Activated CD8-positive, alpha-beta memory T cell treated with anti-CD3 and anti-CD28 coated beads, Interleukin-2, amount 50 U/mL, for 4 hours (primary cell): ENCODE data around the gene KBTBD12.

Experiments
- DNase-seq: peaks from one replicate; pipeline ENCODE4 v3.0.0-alpha.2; 2020

KBTBD12 gene

DNA sequence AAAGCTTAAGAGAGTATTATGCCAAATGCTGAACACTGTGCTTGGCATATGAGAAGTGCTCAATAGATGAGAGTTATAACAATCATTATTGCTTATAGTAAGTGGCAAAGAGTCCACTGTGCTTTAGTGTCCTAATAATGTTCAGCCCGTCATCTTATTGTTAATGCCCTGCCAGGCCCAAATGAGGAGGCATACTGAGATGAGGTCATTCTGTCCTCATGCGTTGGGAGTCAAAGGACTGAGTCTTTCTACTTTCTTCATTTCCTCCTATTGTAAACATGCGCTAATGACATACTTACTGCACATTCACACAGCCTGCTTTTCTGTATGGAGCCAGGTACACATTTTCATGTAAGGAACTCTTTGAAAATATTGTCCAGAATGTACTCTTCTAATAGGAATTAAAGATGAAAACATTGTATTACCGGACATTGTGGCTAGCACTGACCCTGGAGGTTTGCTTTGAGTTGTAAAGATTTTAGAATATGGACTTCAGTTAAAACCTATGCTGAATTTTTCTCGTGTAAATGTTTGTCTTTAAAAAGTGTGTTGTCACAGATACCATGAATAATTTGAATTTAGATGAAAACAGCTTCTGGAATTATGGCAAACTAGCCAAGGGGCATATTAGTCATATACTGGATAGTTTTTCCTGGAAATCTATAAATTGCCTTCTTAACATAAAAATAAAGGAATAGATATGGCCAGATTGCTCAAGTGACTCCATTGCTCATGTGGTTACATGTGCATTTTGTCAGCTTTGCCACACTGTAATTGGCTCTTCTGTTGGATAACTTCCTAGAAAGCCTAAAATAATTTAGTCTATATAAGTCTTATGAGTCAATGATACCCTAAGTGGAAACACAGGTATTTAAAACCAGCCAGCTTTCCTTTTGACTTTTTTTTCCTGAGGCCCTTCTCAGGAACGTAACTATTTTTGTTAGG lies 38.3 kb downstream of the KBTBD12 start:
- DNase-seq: no peak

DNA sequence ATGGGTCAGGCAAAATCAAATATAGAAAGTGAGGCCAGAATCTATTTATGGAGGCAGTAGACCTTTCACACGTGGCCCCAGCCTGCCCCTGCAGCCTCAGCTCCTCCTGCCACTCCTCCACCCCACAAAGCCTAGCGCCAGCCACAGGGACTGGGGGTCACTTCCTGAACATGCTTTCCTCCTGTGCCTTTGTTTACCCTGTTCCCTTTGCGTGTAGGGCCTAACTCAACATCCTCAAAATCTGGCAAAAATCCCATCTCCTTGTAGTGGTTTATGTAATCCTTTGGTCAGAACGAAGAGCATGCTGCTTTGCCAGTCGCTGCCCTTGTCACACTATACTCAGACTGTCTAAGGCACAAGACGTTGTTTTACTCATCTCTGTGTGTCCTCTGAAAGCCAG lies 39.6 kb downstream of the KBTBD12 start:
- no peak for DNase-seq

DNA sequence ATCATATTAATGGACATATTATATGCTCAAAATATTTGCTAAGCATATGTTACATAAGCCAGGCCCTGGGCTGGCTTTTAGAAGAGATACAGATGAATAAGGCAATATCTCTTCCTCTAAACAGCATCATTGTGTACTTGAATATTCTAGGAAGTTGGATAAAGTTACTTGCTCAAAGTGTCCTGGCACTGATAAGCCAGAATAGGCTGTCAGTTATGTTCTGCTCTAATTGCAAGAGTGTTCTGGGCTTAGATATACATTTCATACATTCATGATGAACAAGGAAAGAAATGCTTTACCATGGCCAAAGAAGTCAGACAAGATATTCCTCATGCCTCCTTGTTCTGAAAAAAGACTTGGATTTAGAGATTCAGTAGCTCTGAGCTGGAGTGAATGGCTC lies 40.7 kb downstream of the KBTBD12 start:
- no peak for DNase-seq

DNA sequence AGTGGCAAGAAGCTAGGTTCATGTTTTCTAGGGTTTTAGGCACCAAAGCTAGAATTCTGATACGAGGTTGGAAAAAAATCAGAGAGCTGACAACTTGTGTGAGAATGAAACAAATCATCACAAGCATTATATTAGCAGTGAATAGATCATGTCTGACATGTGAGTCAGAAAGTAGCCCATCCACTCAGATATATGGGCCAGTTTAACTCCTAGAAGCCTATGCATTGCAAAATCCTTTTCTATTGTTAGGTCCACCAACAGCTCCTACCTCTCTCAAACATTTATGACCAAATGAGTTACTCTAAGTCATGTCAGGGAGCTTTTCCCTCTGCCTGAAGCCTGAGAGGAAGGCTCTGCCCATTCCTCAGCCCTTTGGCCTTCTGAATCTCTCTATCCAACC lies 44.0 kb downstream of the KBTBD12 start:
- DNase-seq: no peak

DNA sequence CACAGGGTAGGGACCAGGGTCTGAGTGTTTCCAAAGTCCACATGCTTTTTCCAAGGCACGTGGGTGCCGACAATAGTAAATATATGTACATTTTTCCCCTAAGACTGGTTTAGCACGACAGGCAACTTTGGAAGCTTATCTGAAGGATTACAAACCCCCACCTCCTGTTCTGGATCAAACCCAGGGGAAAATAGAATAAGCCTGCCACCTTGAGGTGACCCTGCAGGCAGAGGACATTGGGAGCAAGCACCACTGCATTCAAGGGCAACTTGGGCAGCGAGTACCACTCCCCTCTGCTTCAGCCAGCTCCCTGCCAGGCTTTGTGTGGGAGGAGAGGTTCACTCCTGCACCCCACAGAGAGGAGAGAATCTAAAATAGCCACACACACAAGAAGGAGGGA lies 44.8 kb downstream of the KBTBD12 start:
- no peak for DNase-seq

DNA sequence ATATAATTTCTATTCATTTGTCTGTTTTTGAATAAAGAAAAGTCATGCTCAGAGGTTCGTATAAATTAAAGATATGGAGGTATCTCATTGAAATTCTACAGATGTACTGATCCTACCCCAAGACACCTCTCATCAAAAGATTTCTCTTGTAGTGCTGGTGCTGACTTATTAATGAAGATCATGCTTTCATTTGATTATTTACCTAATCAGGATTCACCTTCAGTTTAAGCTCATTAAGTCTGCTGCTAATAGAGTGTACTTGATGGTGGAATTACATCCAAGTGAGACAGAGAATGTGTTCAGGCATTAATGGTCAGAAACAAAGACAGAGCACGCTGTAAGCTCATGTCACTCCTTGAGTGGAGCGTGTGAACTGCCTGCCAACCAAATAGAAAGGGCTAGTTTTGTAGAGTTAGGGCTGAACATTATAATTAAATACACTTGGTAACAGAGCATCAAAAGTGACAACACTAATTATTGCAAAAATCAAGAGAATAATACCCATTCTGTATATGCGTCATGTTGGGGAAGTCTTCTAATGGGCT lies 45.5 kb downstream of the KBTBD12 start:
- no peak for DNase-seq

DNA sequence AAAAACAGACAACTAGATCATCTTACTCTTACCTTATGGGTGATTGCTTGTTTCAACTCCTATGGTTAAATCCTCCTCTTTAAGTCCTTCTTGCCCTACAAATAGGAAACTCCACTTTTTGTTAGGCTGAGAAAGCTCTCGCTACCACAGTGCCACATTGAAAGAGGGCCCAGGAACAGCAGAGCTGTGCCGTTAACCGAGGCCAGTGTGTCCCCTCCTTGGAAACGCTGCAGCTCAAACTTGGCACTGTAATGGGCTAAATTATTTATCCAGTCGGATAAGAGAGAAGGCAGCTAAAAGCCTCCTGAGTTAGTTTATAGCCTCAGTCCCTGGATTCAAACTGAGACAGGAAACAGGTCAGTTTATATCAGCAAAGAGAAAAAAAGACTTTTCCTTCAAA lies 46.1 kb downstream of the KBTBD12 start:
- no peak for DNase-seq

DNA sequence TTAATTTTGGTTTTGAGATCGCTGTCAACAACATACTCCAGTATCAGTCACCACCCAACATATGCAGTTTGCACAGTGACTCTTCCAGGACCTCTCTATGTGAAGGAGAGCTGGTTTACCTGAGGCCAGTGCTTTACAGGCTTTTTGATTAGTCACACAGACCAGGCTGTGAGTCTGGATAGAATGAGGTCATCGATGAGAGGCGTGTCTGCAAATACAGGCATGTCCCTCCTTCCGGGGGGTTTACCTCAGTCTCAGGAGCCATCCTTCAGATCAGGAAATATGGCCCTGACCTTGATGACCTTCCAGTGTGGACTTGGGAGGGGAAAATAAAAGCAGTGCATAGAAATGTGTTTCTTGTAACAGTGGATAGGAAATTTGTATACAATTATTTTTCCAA lies 46.9 kb downstream of the KBTBD12 start:
- DNase-seq: no peak

DNA sequence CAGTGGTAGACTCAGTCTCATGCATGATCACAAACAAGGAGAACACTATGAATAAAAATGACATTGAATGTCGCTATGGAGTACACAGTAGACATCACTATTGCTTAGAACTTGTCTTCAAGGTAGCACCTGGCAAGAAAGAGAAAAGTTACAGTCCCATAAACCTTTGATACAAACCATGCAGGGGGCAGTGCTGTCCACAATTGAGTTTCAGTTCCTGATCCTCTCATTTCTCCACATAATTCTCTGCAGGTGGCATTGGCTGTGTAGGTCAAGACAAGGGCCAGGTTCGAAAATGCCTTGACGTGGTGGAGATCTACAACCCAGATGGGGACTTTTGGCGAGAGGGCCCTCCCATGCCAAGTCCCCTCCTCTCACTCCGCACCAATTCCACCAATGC lies 47.9 kb downstream of the KBTBD12 start:
- no peak for DNase-seq

DNA sequence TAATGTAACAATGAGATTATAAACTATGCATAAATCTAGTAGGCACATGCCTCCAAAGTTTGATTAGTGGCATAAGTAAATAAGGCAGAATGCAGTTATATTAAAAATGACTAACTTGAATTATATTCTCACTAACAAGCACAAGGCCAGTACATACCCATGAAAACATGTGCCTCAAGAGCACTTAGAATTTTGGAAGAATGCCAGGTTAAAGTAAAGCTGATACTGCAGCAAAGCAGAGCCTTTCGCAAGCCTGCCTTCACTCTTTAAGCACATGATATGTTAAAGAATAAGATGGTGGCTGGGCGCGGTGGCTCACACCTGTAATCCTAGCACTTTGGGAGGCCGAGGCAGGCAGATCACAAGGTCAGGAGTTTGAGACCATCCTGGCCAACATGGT lies 49.0 kb downstream of the KBTBD12 start:
- DNase-seq: no peak

DNA sequence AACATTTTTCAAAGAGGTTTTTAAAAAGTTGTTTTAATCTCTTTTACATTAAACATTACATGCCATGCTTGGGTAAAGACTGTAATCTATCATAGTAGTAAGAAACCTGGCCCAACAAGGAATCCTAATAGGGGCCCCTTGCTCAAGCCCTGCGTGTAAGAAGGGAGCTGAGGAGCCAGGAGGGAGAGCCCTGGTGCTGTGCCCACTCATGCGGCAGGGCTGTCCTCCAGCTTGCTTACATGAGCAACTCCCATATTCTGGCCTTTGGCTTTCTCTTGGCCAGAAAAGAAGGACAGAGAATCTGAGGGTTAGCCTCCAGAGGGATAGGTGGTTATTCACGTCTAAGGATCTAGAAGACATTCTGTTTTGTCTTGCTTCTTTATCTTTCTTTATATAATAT lies 49.8 kb downstream of the KBTBD12 start:
- no peak for DNase-seq

DNA sequence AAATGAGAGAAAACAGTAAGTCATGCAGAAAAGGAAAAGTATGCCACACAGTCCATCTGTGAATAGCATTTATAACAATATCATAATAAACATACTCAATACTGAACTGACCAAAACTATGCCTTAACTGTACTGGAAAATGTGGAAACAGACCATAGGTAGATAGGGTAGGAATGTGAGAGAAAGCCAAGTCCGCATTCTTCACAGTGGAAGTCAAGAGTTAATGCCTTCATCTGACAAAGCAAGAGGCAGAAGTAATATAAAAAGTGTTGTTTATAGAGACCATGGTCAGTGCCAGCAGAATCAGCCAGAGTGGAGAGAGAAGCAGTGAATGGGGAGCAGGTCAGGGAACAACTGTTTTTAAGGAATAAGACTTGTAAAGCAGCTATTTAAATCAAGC lies 52.3 kb downstream of the KBTBD12 start:
- DNase-seq: no peak

DNA sequence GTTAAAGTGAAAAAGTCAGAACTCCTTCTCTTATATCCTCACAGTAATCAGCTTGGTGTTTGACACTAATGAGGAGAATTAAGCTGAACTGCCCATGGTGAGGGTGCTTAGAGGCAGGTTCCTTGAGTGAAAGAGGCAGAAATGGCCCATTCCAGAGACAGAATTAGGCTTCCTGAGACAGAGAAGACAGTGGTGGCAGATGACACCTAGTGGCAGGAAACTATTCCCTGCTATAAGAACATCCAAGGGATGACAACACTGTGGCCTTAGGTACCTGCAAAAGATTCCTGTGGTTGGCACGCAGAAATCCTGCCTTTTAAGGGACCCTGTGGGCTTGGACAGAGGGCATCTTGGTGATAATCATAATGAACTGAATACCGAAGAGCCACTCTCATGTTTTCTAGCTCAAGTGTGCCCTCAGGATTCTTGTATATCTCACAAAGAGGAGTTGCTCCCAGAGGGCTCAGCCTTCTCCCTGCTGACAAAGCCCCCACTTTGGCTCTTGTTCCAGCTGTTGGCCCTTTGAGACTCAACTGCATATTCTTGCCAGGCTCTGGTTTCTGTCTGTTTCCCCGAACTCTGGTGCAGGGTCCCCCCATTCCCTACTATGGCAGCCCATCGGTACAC lies 56.0 kb downstream of the KBTBD12 start:
- no peak for DNase-seq

DNA sequence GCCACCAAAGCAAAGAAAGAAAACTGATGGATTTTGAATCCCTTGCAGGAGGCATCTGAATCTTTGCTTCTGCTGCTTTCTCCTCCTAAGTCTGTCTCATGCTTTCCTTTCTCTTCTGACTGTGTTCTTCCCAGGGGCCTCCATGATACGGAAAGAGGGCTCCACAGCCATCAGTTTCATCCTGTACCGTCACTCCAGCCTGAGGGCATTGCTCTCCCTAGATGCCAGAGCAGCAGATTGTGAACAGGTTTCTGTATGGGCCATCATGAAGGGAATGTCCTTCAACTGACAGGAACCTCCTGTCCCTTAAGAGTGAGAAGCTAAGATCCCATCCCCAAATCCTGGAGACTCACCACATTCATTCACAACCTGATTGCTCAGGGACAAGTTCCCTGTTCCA lies 59.2 kb downstream of the KBTBD12 start:
- DNase-seq: no peak

DNA sequence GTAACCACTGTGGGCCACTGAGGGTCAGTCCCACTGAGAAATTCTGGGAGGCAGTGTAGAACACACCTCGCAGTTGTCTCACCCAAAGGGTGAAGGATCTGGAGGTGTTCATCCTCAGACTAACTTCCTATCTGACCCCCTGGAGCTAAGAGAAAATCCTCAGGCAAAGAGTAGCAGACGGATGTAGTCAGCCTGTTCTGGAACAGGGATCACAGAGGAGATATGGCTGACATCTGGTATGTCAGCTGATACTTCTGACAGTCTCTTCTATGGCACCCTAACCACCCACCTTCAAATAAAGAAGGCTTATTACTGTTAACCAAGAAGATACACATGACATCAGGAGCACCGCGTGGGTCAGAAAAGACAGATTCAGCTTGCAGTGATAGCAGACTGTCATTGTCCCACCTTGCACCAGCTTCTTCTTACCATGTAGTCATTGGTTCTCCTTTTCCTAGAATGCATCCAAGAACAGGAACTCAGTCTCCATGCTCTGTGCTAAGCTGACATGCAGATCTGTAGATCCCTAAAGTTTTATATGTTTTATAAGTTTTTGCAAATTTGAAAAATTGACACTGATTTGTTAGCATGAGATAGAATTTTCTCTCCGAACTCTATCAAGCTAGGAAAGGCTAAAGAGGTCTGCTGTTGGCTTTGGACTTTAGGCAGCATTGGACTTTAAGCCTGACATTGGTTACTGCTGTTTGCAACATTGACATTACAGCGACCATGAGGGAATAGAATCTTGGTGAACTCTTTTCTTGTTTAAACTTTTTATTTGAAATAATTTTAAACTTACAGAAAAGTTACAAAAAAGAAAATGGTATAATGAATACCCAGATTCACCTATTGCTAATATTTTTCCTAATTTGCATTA lies 60.4 kb downstream of the KBTBD12 start:
- DNase-seq: no peak

DNA sequence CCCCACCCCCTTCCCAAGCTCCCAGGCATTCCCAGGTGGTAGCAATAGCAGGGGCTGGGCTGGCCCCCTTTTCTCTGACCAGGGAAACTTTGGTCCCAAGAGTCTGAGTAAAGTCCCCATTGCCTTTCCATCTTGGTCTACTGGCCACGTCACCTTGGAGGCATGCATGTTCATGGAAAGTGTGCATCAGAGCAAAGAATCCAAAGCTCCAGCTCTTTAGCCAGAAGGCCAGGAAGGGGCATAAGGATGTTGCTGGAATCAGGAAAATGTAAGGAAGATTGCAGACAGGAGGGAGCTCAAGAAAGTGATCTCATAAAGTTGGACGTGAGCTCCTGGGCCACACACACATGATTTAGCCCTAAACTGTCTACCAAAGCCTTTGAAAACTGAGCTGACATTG lies 63.6 kb downstream of the KBTBD12 start:
- DNase-seq: no peak

DNA sequence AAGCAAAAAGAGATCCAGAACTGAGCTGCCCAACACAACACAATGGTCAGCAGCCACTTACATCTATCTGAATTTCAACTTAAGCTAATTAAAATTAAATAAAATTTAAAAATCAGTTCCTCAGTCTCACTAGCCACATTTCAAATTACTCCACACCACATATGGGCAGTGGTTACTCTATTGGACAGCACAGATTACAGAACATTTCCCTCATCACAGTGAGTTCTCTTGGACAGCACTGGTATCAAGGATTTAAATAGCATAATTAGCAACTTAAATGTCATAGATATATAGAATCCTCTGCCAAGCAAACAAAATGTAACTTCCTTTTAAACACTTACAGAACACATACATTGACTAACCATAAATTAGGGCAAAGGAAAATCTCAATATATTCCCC lies 64.4 kb downstream of the KBTBD12 start:
- no peak for DNase-seq

DNA sequence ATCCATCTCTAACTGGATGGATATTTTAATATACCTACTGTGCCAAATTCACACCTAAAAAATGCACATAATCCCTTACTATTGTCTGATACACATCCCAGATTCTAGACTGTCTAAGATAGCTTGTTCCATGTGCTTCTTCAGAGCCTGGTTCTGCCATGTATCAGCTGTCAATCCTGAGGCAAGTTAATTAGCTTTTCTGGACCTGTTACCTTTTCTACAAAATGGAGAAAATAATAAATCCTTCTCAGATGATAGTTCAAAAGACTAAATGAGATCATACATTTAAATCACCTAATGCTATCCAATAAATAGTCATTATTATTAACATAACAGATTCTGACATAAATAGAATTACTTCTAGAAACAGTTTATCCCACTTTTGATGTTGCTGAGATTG lies 66.1 kb downstream of the KBTBD12 start:
- DNase-seq: no peak

DNA sequence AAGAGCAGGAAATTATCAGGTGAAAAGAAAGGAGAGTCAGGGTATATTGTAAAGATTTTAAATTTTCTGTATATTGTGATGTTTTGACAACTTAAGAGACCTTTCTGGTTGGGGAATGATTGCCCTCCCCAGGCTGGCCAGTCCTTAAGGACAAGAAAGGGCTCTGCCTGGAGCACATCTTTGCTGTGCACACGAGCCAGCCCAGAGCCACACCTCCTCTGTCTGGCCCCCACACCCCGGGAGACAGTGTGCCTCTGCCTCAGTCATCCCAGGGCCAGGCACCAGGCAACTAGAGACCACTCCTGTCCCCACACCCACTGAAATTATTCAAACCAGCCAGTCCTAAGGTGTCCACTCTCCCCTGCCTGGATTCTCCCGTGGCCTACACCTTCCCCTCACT lies 67.1 kb downstream of the KBTBD12 start:
- no peak for DNase-seq

DNA sequence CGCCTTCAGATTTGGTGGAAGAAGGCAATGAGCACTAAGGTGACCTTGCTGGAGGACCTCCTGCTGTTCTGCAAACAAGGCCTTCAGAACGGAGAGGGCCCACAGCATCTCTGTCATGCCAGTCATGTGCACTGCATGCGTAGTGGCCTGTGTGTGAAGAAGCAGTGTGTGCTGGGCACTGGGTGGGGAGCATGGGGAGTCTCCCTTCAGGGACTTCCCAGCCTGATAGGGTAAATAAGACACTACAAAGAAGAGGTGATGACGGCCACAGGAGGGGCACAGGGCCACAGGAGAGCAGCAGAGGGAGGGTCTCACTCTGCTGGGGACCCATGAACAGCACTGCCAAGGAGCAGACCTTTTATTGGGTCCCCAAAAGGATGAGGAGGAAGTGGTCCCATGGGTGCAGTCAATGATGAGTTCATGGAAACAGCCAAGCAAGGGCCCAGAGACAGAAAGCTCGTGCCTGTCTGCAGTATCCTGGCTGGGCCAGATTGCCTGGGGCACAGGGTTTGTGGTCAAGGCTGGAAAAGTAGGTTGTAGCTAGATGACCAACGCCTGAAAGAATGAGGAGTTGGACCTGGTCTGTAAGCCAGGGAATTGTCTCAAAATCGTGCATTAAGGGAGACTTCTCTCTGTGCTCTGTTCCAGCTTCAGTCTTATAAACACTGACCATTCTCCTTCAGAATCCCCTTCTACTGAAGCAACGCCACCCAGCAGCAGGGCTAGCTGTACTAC lies 69.4 kb downstream of the KBTBD12 start:
- DNase-seq: no peak

DNA sequence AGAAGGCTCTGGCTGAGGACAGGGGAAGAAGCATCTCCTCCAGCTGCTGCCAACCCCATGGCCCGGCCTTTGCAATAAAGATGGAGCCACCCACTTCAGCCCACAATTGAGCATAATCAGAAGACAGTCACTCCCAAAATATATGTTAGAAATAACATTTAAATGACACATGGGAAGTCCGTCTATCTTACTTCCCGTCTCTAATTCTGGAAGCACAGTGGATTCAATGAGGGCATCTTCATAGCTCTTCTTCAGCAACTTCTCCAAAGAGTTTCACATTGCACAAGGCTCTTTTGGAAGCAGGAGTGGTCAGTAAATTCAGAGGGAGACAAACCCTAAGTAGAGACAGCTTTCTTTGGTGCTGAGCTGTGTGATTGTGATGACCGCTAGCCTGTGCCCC lies 70.2 kb downstream of the KBTBD12 start:
- no peak for DNase-seq

DNA sequence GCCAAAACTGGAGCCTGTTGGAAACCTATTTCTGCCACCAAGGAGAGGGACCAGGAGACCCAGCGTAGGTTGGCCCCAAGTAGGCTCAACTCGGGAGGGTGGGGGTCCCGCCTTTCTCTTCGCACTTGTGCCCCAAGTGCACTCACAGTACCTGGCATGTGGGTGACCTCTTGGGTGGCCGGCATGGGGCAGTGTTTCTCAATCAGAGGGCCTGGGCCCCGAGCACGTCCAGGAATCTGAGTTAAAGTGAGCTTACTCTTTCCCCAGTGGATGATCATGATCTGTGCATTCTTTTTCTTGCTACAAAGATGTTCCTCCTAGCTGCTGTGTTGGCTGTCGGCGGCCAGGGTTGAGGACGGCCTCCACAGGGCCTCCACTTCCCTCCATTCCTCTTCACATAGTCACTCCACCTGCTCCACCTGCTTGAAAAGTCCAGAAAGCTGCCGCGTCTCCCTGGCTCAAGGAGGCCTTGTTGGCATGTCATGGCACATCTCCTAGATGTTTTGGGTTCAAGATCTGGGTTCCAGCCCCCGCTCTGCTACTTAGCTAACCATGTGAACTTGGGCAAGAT lies 70.7 kb downstream of the KBTBD12 start:
- no peak for DNase-seq
